AG10803 (cell line): ENCODE data around the gene SAMD15.

Source experiments
- DNase-seq: peaks from one replicate; pipeline ENCODE4 v3.0.0; 2010; ENCODE audit warnings: low read depth
- H3K4me3 ChIP-seq: 2 replicates; pipeline ENCODE4 v1.5.1; 2011; ENCODE audit warnings: mild to moderate bottlenecking, low read length, control low read depth
- CTCF ChIP-seq: conservative IDR thresholded peaks from 2 replicates; pipeline ENCODE4 v1.5.1; 2011; ENCODE audit warnings: mild to moderate bottlenecking, low read length, control low read depth, inconsistent platforms

Gene SAMD15

GRCh38 chr14:77423423-77423822 lies 46.2 kb downstream of the SAMD15 start, which contains the start of gene NOXRED1:
NOXRED1 (minus strand) TSS chr14:77423523; CDS start chr14:77422889, 634 bp downstream.
- H3K4me3 ChIP-seq = no peak within 1 kb of the TSS
- no peak for DNase-seq
- no peak for TF ChIP-seq CTCF

- no peak for TF ChIP-seq CTCF
- no peak for DNase-seq
Observed at GRCh38 chr14:77424862-77425261, 47.7 kb downstream of the SAMD15 start.

GRCh38 chr14:77426396-77426795 lies 49.2 kb downstream of the SAMD15 start:
- TF ChIP-seq CTCF = no peak
- no peak for DNase-seq
- H3K4me3 ChIP-seq = no peak overlapping the region

More at GRCh38 chr14:77424862-77425261, 47.7 kb downstream of the SAMD15 start:
- no peak overlapping the region for H3K4me3 ChIP-seq

- H3K4me3 ChIP-seq = no peak overlapping the region
- no peak for DNase-seq
- TF ChIP-seq CTCF = no peak
Observed at GRCh38 chr14:77436042-77436441, 58.9 kb downstream of the SAMD15 start.

- no peak overlapping the region for H3K4me3 ChIP-seq
- DNase-seq = no peak
- TF ChIP-seq CTCF = no peak
Observed at GRCh38 chr14:77438596-77438995, 61.4 kb downstream of the SAMD15 start.

- no peak overlapping the region for H3K4me3 ChIP-seq
- no peak for DNase-seq
- TF ChIP-seq CTCF = no peak
Observed at GRCh38 chr14:77439861-77440260, 62.7 kb downstream of the SAMD15 start.
